Natural killer cell treated with Interleukin-12 subunit alpha and Interleukin-12 subunit beta and Interleukin-15 and Interleukin-18, amount 100 ng/mL, for 72 hours (primary cell): ENCODE data around the gene HSD3B7. TPM values are rescaled to one million over a fixed set of nuclear protein-coding genes. Genes with fewer than 3 reads are reported as not detected.

ENCODE experiments used
- ATAC-seq, 2 donors: fragments of 150-1000 bp; cut with Tn5 transposase in 1 of 2; sonication (Bioruptor Pico), chemical (Tn5 transposase) in 1 of 2; 2 replicates each; pipeline ENCODE4 v1.10.0; 2021
- DNase-seq: peaks from one replicate; pipeline ENCODE4 v3.0.0; 2022; ENCODE audit warnings: low spot score
- H3K27ac Mint-ChIP-seq, 2 donors: 1 replicate in 1 of 2; 2 replicates in 1 of 2; pipeline ENCODE4 v1.8.0; 2022; ENCODE audit warnings: mixed read lengths in 2 of 2, mild to moderate bottlenecking in 1 of 2, moderate library complexity in 1 of 2
- H3K27me3 Mint-ChIP-seq, 2 donors: 1 replicate in 1 of 2; 2 replicates in 1 of 2; pipeline ENCODE4 v1.8.0; 2022; ENCODE audit warnings: mixed read lengths in 2 of 2
- H3K36me3 Mint-ChIP-seq: one replicate; pipeline ENCODE4 v1.8.0; 2022; ENCODE audit warnings: mixed read lengths
- H3K4me1 Mint-ChIP-seq, 2 donors: 1 replicate in 1 of 2; 2 replicates in 1 of 2; pipeline ENCODE4 v1.8.0; 2022; ENCODE audit warnings: low read depth in 2 of 2, mixed read lengths in 2 of 2, mild to moderate bottlenecking in 1 of 2
- H3K4me3 Mint-ChIP-seq: one replicate; pipeline ENCODE4 v1.8.0; 2022; ENCODE audit warnings: mixed read lengths
- H3K9me3 Mint-ChIP-seq: 2 replicates; pipeline ENCODE4 v1.8.0; 2022; ENCODE audit warnings: mixed read lengths
- total RNA-seq, 2 donors: library from RNA; stranded (reverse); gene quantifications; one replicate each; pipeline ENCODE4 v1.2.3, GENCODE V29; 2022

The HSD3B7 gene
- total RNA-seq, 2 donors from 2014 or later: 2.3 to 5.3 TPM

- Mint-ChIP-seq H3K4me1 (peaks cover 0 to 9% of the 10 kb centered on the region in 2 donors), H3K4me3 (no peak overlapping the region), H3K27me3 (no peaks in the 10 kb centered on the region), H3K27ac (no peak overlapping the region), H3K9me3 (no peaks in the 10 kb centered on the region), H3K36me3 (no peaks in the 10 kb centered on the region)
- ATAC-seq (no peak), DNase-seq (no peak)
Measured at GRCh38 chr16:30982548-30983288, 2.3 kb upstream of the HSD3B7 start.

DNA sequence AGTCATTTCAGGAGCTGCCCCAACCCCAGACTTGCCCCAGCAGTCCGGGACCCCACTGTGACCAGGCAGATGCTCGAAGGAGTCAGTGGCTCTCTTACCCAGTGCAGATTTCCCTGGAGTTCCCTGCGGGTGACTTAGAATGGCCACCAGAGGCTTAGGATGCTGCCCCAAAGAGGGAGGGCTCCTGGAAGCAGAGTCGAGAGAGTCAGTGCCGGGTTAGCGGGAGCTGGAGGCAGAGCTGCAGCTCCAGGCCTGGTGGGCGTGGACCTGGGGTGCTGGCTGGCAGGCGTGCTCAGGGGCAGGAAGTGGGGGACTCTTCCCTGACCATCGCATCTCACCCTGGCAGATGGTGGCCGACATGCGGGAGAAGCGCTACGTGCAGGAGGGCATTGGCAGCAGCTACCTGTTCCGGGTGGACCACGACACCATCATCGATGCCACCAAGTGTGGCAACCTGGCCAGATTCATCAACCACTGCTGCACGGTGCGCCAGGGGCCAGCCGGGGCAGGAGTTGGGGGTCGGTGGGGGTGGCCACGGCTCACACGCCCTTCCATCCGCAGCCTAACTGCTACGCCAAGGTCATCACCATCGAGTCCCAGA, 1.6 kb upstream of the HSD3B7 start:
- Mint-ChIP-seq H3K27ac (no peak overlapping the region), H3K27me3 (no peaks in the 10 kb centered on the region), H3K36me3 (no peaks in the 10 kb centered on the region), H3K4me3 (no peak overlapping the region), H3K9me3 (no peaks in the 10 kb centered on the region), H3K4me1 (peaks cover 0 to 9% of the 10 kb centered on the region in 2 donors)
- ATAC-seq: no peak
- DNase-seq: no peak

GRCh38 chr16:30983898-30984610, 953 bp upstream of the HSD3B7 start:
- H3K9me3 Mint-ChIP-seq: no peaks in the 10 kb centered on the region
- no peak for ATAC-seq
- H3K27ac Mint-ChIP-seq: no peak overlapping the region

GRCh38 chr16:30985401-30986128, 558 bp downstream of the HSD3B7 start:
- Mint-ChIP-seq H3K36me3 (no peaks in the 10 kb centered on the region), H3K9me3 (no peaks in the 10 kb centered on the region), H3K27me3 (no peaks in the 10 kb centered on the region), H3K4me1 (peaks cover 0 to 7% of the 10 kb centered on the region in 2 donors), H3K27ac (no peak overlapping the region), H3K4me3 (no peak overlapping the region)
- ATAC-seq (no peak), DNase-seq (no peak)

More at GRCh38 chr16:30983898-30984610, 953 bp upstream of the HSD3B7 start:
- Mint-ChIP-seq H3K27me3 (no peaks in the 10 kb centered on the region), H3K4me1 (peaks cover 0 to 7% of the 10 kb centered on the region in 2 donors), H3K4me3 (no peak overlapping the region), H3K36me3 (no peaks in the 10 kb centered on the region)
- DNase-seq: no peak

GRCh38 chr16:30986129-30986991, 1.4 kb downstream of the HSD3B7 start:
- no peak for DNase-seq
- no peaks in the 10 kb centered on the region for H3K9me3 Mint-ChIP-seq
- H3K27ac Mint-ChIP-seq: no peak overlapping the region
- no peaks in the 10 kb centered on the region for H3K27me3 Mint-ChIP-seq
- ATAC-seq: no peak
- H3K4me1 Mint-ChIP-seq: peaks cover 0 to 11% of the 10 kb centered on the region in 2 donors
- no peak overlapping the region for H3K4me3 Mint-ChIP-seq
- no peaks in the 10 kb centered on the region for H3K36me3 Mint-ChIP-seq

GRCh38 chr16:30987581-30988190, 2.7 kb downstream of the HSD3B7 start:
- H3K27me3 Mint-ChIP-seq: no peaks in the 10 kb centered on the region
- H3K4me3 Mint-ChIP-seq: no peak overlapping the region
- H3K9me3 Mint-ChIP-seq: no peaks in the 10 kb centered on the region
- no peak for ATAC-seq
- no peaks in the 10 kb centered on the region for H3K36me3 Mint-ChIP-seq
- peaks cover 0 to 10% of the 10 kb centered on the region in 2 donors for H3K4me1 Mint-ChIP-seq
- DNase-seq: no peak
- H3K27ac Mint-ChIP-seq: no peak overlapping the region

- no peak overlapping the region for H3K27ac Mint-ChIP-seq
- H3K4me1 Mint-ChIP-seq: peaks cover 2 to 9% of the 10 kb centered on the region in 2 donors
- no peaks in the 10 kb centered on the region for H3K27me3 Mint-ChIP-seq
- no peaks in the 10 kb centered on the region for H3K36me3 Mint-ChIP-seq
- no peak for ATAC-seq
- no peak for DNase-seq
- no peaks in the 10 kb centered on the region for H3K9me3 Mint-ChIP-seq
- no peak overlapping the region for H3K4me3 Mint-ChIP-seq
Measured at GRCh38 chr16:30989469-30990047, 4.6 kb downstream of the HSD3B7 start.

DNA sequence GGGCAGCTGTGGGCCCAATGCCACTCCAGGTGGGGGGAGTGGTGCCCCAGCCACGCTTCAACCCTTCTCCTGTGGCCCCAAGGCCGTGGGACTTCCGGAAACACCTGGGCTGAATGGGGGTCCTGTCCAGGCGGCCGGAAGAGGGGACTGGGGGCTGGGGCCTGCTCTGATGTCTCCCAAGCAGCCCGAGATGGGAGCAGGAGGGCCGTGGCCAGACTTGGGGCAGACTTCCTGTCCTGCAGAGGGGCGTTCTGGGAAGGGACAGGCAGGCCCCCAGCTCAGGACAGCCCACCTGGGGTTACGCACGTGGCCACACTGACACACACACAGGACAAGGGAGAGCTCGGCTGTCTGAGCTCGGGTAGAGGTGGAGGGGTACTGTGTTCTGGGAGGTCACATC, 5.1 kb downstream of the HSD3B7 start:
- Mint-ChIP-seq H3K27me3 (no peaks in the 10 kb centered on the region), H3K36me3 (no peaks in the 10 kb centered on the region), H3K4me1 (peaks cover 8 to 11% of the 10 kb centered on the region in 2 donors)

DNA sequence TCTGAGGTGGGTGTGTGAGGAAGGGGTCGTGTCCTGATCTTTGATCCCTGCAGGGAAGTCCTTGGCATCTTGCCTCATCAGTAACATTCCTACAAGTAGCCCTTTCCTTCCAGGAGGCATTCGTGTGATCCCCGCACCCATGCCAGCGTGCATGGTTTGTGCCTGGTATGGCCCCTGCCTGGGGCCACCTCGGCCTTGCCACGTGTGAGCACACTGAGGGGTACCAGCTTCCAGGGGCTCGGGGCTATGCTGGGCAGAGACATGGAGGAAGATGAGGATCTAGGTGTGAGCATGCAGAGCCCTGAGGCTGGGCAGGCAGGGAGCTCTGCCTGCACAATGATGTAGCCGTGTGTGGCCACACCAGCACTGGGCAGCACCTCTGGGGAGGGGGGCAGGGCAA, 6.0 kb downstream of the HSD3B7 start:
- Mint-ChIP-seq H3K4me1 (peaks cover 9 to 11% of the 10 kb centered on the region in 2 donors), H3K27ac (no peak overlapping the region), H3K4me3 (no peak overlapping the region), H3K9me3 (no peaks in the 10 kb centered on the region), H3K36me3 (no peaks in the 10 kb centered on the region), H3K27me3 (no peaks in the 10 kb centered on the region)
- DNase-seq (no peak), ATAC-seq (no peak)

More for the DNA sequence above, 5.1 kb downstream of the HSD3B7 start:
- Mint-ChIP-seq H3K27ac (no peak overlapping the region), H3K9me3 (no peaks in the 10 kb centered on the region), H3K4me3 (no peak overlapping the region)
- DNase-seq (no peak), ATAC-seq (no peak)

DNA sequence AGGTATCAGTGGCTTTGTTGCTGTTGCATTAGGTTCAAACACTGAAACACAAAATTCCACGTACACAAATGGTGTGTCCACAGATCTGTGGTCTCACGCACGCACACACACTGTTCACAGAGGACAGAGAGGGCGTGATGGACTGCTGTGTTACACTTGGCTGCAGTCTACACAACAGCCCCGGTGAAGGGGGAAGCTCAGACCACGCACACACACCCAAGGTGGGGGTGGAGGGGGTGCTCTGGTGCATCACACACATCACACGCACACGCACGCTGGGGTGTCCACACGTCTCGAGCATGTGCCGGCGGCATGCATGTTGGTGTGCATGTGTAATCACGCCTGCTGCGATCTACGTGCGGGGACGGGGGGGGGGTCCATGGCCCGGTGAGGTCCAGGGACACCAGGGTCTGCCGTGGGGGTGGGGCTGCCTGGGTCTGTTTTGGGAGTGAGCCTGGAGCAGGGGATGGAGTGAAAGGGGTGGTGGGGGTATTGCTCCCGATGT, 7.3 kb downstream of the HSD3B7 start:
- peaks cover 14 to 15% of the 10 kb centered on the region in 2 donors for H3K4me1 Mint-ChIP-seq
- no peaks in the 10 kb centered on the region for H3K9me3 Mint-ChIP-seq
- H3K27me3 Mint-ChIP-seq: peaks cover 0 to 4% of the 10 kb centered on the region in 2 donors
- no peak overlapping the region for H3K4me3 Mint-ChIP-seq
- no peaks in the 10 kb centered on the region for H3K36me3 Mint-ChIP-seq
- DNase-seq (no peak), ATAC-seq (no peak)
- peak overlapping the region in 1 of 2 donors; percentile 49 for H3K27ac Mint-ChIP-seq

DNA sequence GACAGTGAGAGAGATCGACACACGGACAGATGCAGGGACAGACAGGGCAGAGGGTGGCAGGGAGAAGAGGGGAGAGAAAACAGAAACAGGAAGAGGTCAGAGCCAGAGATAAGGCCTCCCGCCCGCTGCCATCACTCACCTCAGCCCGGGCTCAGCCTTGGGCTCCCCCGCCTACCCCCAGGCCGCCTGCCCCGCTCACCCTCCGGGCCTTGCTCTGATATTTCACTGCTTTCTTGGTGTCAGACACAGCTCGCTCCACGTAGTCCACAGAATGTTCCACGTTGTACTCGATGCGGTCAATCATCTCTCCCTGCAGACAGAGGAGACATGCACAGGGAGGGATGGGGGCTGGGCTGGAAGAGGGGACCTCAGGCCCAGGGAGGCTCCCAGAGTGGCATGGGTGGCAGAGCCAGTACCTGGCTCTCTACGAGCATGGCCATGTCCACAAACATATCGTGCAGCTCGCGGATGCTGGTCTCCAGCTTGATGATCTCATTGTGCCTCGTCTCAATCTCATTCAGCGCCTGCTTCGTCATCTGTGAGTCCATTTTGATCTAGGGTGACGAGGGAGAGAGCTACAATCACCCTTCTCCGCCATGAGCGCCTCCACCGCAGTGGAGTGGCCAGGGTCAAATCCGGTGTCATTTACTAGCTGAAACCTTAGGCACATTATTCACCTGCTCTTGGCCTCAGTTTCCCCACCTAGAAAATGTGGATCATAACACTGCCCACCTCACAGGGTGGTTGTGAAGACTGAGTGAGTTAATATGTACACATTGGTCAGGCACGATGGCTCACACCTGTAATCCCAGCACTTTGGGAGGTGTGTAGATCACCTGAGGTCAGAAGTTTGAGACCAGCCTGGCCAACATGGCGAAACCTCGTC, 8.2 kb downstream of the HSD3B7 start:
- no peak for DNase-seq
- Mint-ChIP-seq H3K4me1 (peaks cover 14 to 15% of the 10 kb centered on the region in 2 donors), H3K36me3 (no peaks in the 10 kb centered on the region), H3K4me3 (no peak overlapping the region), H3K9me3 (no peaks in the 10 kb centered on the region), H3K27me3 (peaks cover 0 to 4% of the 10 kb centered on the region in 2 donors), H3K27ac (peak overlapping the region; percentile 19 to 49)
- ATAC-seq: no peak
